ENCODE measurements around the gene SMAP2.

SMAP2 gene

DNA sequence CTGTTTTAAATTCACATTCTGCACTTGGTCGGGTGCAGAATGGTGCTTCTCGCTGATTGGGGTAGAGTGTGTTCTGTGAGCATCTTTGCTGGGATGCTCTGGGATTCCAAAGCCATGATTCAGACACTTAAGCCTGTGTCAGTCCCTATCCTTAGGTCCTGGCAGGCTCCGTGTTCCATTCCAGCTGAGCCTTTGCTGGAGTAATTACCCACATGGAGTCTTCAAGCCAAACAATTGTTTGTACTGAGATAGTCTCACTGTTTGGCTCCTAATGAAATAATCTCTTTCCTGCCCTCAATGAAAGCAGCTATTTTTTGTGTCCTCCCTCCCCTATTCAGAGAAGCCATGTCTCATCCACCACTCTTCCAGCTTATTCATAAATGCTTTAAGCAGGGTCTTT, 18.7 kb downstream of the SMAP2 start:
- Histone ChIP-seq H3K9me3 (ENCODE audit: control insufficient read depth, insufficient read depth, low read depth, low read length) (no peaks in the 10 kb centered on the region), H3K36me3 (ENCODE audit: control insufficient read depth, insufficient read depth, low read length) (no peaks in the 10 kb centered on the region), H3K27me3 (ENCODE audit: control insufficient read depth, insufficient read depth, low read length) (no peaks in the 10 kb centered on the region), H3K4me3 (ENCODE audit: low read depth, low read length) (no peak overlapping the region), H3K9ac (ENCODE audit: low read length) (no peak overlapping the region), H3K27ac (ENCODE audit: low read depth, low read length) (no peak overlapping the region), H3K4me1 (ENCODE audit: control insufficient read depth, insufficient read depth, low read length) (no peaks in the 10 kb centered on the region)

DNA sequence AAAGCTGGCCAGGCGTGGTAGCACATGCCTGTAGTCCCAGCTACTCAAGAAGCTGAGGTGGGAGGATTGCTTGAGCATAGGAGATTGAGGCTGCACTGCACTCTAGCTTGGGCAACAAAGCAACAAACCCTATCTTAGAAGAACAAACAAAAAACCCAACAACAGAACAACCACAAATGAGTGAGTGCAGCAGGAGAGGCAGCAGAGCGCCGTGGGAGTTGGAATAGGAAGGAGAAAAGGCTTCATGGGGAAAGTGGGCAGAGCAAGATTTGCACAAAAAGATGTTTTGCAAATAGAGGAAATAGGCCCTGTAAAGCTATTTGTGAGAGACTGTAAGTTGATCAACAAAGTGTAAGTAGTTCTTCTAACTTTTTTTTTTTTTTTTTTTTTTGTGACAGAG, 19.6 kb downstream of the SMAP2 start:
- no peak overlapping the region for H3K4me3 ChIP-seq (ENCODE audit: low read depth, low read length)
- H3K27ac ChIP-seq (ENCODE audit: low read depth, low read length) = no peak overlapping the region
- H3K27me3 ChIP-seq (ENCODE audit: control insufficient read depth, insufficient read depth, low read length) = no peaks in the 10 kb centered on the region
- no peaks in the 10 kb centered on the region for H3K4me1 ChIP-seq (ENCODE audit: control insufficient read depth, insufficient read depth, low read length)
- no peaks in the 10 kb centered on the region for H3K36me3 ChIP-seq (ENCODE audit: control insufficient read depth, insufficient read depth, low read length)
- no peaks in the 10 kb centered on the region for H3K9me3 ChIP-seq (ENCODE audit: control insufficient read depth, insufficient read depth, low read depth, low read length)
- no peak overlapping the region for H3K9ac ChIP-seq (ENCODE audit: low read length)

DNA sequence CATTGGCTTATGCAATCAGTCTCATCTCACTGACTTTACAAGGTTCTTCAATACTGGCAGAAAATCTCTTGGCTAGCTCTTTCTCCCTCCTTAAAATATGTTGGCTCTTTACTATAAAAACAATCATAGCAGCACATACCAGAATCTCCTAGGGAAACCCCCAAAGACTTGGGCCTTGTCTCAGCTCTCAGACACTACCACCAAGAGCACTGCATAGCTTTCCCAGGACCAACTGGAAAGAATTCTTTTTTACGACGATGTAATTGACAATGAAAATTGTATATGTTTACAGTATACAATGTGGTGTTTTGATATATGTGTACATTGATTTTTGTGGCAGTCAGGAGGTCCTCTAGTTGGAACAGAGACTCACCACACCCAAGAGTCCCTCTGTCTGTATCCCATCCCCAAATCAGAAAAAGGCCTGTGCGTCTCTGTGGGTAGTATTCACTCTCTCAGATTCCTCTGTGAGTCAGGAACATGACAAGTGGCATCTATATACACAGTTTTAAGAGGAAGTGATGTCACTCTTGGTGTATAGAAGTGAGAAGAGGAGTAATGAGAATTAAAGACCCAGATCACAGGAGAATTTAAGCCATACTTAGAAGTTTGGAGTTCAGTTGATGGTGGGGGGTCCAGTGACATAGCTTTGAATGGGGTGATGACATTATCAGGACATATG, 21.1 kb downstream of the SMAP2 start:
- Histone ChIP-seq H3K27me3 (ENCODE audit: control insufficient read depth, insufficient read depth, low read length) (no peaks in the 10 kb centered on the region), H3K4me3 (ENCODE audit: low read depth, low read length) (no peak overlapping the region), H3K36me3 (ENCODE audit: control insufficient read depth, insufficient read depth, low read length) (no peaks in the 10 kb centered on the region), H3K4me1 (ENCODE audit: control insufficient read depth, insufficient read depth, low read length) (no peaks in the 10 kb centered on the region), H3K9me3 (ENCODE audit: control insufficient read depth, insufficient read depth, low read depth, low read length) (no peaks in the 10 kb centered on the region), H3K27ac (ENCODE audit: low read depth, low read length) (no peak overlapping the region), H3K9ac (ENCODE audit: low read length) (no peak overlapping the region)

DNA sequence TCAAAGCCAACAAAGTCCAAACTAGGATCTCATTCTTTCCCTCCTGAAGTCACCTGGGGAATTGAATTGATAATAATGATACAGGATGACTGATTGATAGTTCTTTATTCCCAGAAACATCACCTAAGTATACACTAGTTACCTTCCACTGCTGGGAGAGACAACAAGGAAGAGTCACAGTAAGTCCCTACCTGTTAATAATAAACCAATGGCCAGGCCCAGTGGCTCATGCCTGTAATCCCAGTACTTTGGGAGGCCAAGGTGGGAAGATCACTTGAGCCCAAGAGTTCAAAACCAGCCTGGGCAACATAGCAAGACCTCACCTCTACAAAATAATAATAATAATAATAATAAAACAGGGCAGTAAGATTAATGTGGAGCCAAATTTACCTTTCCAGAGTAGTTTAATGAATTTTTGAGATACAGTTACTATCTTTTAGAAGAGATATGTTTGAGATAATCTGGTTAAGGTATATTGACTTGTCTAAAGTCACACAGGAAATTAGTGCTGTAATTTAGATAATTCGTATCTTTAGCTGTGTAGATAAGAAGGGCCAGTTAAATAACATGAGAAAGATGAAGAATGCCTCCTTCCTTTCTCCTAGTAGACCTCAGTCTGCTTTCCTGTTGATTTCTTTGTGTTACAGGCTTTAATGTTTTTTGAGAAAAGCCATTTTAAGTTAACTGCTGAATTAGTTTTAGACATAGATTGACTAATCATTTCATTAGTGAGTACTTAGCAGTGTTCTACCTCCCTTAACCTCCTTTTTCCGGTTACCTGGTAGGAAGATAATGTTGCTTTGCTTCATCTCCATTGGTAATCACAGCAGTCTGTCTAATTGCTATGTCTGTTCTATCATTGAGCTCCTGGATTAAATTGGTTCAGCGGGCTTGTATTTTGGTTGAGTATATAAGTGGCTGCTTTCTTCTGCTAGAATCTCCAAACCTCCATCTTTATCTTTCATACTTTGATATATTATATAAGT, 22.0 kb downstream of the SMAP2 start:
- H3K27ac ChIP-seq (ENCODE audit: low read depth, low read length) = no peak overlapping the region

DNA sequence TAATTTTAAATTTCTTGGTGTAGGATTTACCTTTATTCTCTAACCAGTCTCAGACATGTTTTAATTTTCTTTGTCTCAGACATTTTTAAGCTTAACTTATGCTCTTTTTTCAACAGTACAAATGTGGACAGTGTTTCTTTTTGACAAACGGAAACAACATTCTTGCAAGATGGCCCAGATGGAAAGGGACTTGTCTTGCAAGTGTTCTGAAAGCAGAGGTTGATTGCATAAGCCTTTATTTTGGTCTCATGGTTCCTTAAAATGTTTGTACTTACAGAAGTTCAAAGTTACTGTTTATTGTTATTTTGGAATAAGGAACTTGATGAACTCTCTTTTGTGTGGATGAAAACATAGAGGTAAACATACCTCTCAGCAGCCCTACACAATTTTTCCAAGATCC, 22.9 kb downstream of the SMAP2 start:
- no peak overlapping the region for H3K4me3 ChIP-seq (ENCODE audit: low read depth, low read length)
- H3K27me3 ChIP-seq (ENCODE audit: control insufficient read depth, insufficient read depth, low read length) = no peaks in the 10 kb centered on the region
- no peaks in the 10 kb centered on the region for H3K4me1 ChIP-seq (ENCODE audit: control insufficient read depth, insufficient read depth, low read length)
- H3K9ac ChIP-seq (ENCODE audit: low read length) = no peak overlapping the region
- no peaks in the 10 kb centered on the region for H3K36me3 ChIP-seq (ENCODE audit: control insufficient read depth, insufficient read depth, low read length)
- H3K9me3 ChIP-seq (ENCODE audit: control insufficient read depth, insufficient read depth, low read depth, low read length) = no peaks in the 10 kb centered on the region
- no peak overlapping the region for H3K27ac ChIP-seq (ENCODE audit: low read depth, low read length)

More for the DNA sequence above, 22.0 kb downstream of the SMAP2 start:
- Histone ChIP-seq H3K4me1 (ENCODE audit: control insufficient read depth, insufficient read depth, low read length) (no peaks in the 10 kb centered on the region), H3K4me3 (ENCODE audit: low read depth, low read length) (no peak overlapping the region), H3K36me3 (ENCODE audit: control insufficient read depth, insufficient read depth, low read length) (no peaks in the 10 kb centered on the region), H3K9ac (ENCODE audit: low read length) (no peak overlapping the region), H3K9me3 (ENCODE audit: control insufficient read depth, insufficient read depth, low read depth, low read length) (no peaks in the 10 kb centered on the region), H3K27me3 (ENCODE audit: control insufficient read depth, insufficient read depth, low read length) (no peaks in the 10 kb centered on the region)

DNA sequence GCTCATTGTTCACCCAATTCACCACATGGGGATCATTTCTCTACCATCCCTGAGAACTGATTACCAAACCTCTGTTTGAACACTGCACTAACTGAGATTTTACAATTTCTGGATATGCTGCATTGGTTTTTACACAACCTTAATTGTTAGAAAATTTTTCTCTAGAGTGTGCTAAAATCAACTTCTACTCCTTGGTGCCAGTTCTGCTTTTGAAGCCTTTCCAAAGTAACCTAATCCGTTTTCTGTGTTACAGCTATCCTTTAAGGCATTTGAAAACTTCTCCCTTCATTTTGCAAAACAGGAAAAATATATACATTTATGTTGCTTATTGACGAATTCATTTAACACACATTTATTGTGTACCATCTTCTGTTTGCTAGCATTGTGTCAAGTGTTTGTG, 23.7 kb downstream of the SMAP2 start:
- no peaks in the 10 kb centered on the region for H3K4me1 ChIP-seq (ENCODE audit: control insufficient read depth, insufficient read depth, low read length)
- H3K4me3 ChIP-seq (ENCODE audit: low read depth, low read length) = no peak overlapping the region
- H3K9ac ChIP-seq (ENCODE audit: low read length) = no peak overlapping the region
- H3K9me3 ChIP-seq (ENCODE audit: control insufficient read depth, insufficient read depth, low read depth, low read length) = no peaks in the 10 kb centered on the region
- no peaks in the 10 kb centered on the region for H3K36me3 ChIP-seq (ENCODE audit: control insufficient read depth, insufficient read depth, low read length)
- H3K27ac ChIP-seq (ENCODE audit: low read depth, low read length) = no peak overlapping the region
- H3K27me3 ChIP-seq (ENCODE audit: control insufficient read depth, insufficient read depth, low read length) = no peaks in the 10 kb centered on the region

DNA sequence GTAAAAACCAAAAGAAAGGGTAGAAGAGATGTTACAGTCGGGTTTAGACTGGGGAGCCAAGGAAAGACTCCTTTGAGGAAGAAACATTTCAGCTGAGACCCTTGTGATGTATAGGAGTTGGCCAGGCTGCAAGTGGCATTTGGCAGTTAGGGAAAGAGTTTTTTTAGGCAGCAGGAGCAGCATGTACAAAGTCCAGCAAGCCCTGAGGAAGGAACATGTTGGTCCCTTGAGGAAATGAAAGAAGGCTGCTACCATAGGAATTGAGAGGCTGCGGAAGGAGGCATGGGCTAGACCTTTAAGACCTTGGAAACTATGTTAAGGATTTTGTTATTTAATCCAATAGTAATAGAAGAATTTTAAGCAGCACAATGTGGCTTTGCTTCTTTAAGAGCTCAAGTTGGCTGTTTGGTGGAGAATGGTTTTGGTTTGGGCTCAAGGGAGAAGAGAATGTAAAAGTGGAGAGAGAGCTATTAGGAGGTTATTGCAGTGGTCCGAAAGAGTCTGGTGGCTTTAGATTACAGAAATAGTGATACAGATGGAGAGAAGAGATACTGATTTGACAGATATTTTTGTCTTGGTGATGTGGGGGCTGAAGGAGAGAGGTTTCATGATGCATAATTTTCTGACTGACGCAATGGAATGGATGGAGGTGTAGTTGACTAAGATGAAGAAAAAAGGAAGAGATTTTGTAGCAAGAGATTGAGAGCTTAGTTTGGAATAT, 26.6 kb downstream of the SMAP2 start:
- Histone ChIP-seq H3K4me3 (ENCODE audit: low read depth, low read length) (no peak overlapping the region), H3K4me1 (ENCODE audit: control insufficient read depth, insufficient read depth, low read length) (no peaks in the 10 kb centered on the region), H3K9ac (ENCODE audit: low read length) (no peak overlapping the region), H3K27ac (ENCODE audit: low read depth, low read length) (no peak overlapping the region), H3K9me3 (ENCODE audit: control insufficient read depth, insufficient read depth, low read depth, low read length) (no peaks in the 10 kb centered on the region), H3K36me3 (ENCODE audit: control insufficient read depth, insufficient read depth, low read length) (no peaks in the 10 kb centered on the region), H3K27me3 (ENCODE audit: control insufficient read depth, insufficient read depth, low read length) (no peaks in the 10 kb centered on the region)

DNA sequence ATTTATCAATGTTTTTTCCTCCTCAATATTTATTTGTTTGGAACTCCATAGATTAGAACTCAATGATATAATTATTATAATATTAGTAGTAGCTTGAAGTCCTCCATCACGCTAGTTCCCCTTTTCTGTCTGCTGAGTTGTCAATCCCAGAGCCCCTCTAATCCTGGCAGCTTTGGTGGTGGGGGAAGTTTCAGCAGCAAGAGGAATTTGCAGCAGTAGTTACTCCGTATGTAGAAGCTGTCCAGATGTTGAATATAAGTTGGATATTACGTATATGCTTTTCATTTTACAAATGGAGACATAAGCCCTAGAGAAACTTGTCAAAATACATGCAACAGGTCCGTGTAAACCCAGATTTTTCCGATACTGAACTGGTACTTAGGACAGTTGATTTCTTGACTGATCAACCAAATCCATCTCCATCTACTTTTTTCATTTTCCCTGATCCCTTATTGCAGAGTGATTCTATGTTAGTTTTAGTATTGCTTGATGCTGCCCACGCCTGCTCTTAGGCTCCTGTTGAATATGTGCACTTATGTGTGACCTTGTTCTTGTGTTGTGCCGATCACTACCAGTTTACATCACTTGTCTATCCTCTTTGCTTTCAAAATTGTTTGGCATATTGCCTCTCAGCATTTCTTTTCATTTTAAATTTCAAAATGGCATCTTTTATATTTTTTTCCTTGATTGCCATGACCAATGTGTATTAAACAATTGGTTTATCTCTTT, 28.1 kb downstream of the SMAP2 start:
- H3K9me3 ChIP-seq (ENCODE audit: control insufficient read depth, insufficient read depth, low read depth, low read length) = no peaks in the 10 kb centered on the region
- no peak overlapping the region for H3K9ac ChIP-seq (ENCODE audit: low read length)
- no peaks in the 10 kb centered on the region for H3K4me1 ChIP-seq (ENCODE audit: control insufficient read depth, insufficient read depth, low read length)
- H3K27me3 ChIP-seq (ENCODE audit: control insufficient read depth, insufficient read depth, low read length) = no peaks in the 10 kb centered on the region
- no peak overlapping the region for H3K4me3 ChIP-seq (ENCODE audit: low read depth, low read length)
- no peak overlapping the region for H3K27ac ChIP-seq (ENCODE audit: low read depth, low read length)
- H3K36me3 ChIP-seq (ENCODE audit: control insufficient read depth, insufficient read depth, low read length) = no peaks in the 10 kb centered on the region

DNA sequence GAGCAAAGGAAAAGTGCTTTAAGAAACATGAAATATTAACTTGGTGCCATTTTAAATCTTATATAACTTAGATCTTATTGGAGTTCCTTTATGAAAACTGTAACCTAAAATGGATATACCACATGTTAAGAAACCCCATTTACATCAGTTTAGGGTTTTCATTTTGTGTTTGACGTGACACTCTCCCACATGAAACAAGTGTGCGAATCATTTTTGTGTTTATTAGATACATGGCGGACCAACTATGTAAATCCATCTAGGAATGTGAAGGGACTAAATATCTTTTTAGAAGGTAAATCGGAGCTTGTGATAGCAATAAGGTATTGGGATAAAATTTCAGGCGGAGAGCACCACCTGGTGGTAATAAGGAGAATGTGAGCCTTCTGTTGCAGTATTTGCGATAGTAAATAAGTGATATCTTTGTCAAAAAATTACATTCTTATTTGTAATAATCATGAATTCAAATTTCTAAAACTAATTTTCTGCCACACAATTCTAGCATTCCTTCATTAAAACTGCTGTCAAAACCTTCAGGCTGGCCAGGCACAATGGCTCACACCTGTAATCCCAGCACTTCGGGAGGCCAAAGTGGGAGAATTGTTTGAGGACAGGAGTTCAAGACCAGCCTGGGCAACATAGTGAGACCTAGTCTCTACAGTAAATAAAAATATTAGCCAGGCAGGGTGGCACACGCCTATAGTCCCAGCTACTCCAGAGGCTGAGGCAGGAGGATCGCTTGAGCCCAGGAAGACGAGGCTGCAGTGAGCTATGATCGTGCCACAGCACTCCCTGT, 31.3 kb downstream of the SMAP2 start:
- no peak overlapping the region for H3K27ac ChIP-seq (ENCODE audit: low read depth, low read length)
- peaks cover 7% of the 10 kb centered on the region for H3K4me1 ChIP-seq (ENCODE audit: control insufficient read depth, insufficient read depth, low read length)
- H3K9ac ChIP-seq (ENCODE audit: low read length) = no peak overlapping the region
- H3K9me3 ChIP-seq (ENCODE audit: control insufficient read depth, insufficient read depth, low read depth, low read length) = no peaks in the 10 kb centered on the region
- no peaks in the 10 kb centered on the region for H3K27me3 ChIP-seq (ENCODE audit: control insufficient read depth, insufficient read depth, low read length)
- H3K36me3 ChIP-seq (ENCODE audit: control insufficient read depth, insufficient read depth, low read length) = no peaks in the 10 kb centered on the region
- no peak overlapping the region for H3K4me3 ChIP-seq (ENCODE audit: low read depth, low read length)

DNA sequence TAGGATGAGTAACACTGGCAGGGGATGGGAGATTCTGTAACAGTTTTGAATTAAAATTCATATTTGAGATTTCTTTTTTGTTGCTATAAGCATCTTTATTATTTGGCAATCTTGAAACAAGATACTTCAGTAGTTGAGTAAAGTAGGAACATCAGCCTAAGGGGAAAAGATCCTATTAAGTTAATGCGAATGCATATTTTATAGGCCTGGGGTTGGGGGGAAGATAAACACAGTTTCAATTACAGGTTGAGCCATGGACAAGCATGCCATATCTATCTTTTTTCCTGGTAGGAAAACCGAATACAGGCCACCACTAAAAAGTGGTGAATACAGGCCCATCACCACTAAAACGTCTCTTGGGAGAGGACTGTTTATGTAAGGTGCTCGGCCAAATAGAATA, 32.3 kb downstream of the SMAP2 start:
- Histone ChIP-seq H3K9ac (ENCODE audit: low read length) (no peak overlapping the region), H3K4me1 (ENCODE audit: control insufficient read depth, insufficient read depth, low read length) (peaks cover 7% of the 10 kb centered on the region), H3K4me3 (ENCODE audit: low read depth, low read length) (no peak overlapping the region), H3K27ac (ENCODE audit: low read depth, low read length) (no peak overlapping the region), H3K36me3 (ENCODE audit: control insufficient read depth, insufficient read depth, low read length) (no peaks in the 10 kb centered on the region), H3K27me3 (ENCODE audit: control insufficient read depth, insufficient read depth, low read length) (no peaks in the 10 kb centered on the region), H3K9me3 (ENCODE audit: control insufficient read depth, insufficient read depth, low read depth, low read length) (no peaks in the 10 kb centered on the region)
